Measurements from ENCODE around the gene NFKBIA. TPM values are rescaled to one million over a fixed set of nuclear protein-coding genes. Genes with fewer than 3 reads are reported as not detected.

The NFKBIA gene
- total and polyA plus RNA-seq, 2 of the 8 experiments (the other 6 are each of a cell fraction or from before 2014, with no cell fraction given) = 25.9 to 49.7 TPM

DNA sequence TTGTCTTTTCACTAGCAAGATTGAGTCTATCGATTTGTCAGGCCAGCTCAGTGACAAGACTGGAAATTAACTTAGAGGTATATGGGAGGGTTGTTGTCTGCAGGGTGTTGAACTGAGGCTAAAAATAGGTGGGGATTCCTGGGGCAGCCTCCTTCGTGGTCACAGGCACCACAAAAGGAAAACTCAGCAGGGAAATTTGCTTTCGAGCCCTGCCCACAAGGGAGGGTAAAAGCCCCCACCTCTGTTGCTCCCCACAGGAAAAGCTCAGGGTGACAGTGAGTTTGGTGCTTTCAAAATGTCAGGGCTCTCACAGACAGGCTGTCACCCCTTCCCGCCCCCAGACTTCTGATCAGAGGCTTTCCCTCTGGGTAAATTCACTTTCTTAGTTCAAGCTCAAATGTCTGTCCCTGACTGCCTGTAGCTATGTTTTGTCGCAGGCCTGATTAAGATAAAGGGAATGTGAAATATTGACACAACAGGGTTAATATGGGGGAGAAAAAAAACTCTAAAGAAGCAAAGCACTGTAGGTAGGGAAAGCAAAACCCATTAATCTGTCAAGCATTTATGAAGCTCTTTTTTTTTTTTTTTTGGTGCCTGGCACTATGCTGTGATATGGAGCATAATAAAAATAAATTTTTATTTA, 11.7 kb upstream of the NFKBIA start:
- FAIRE-seq = no peak
- no peak overlapping the region for H2AK5ac ChIP-seq (ENCODE audit: low read depth, low read length)
- H2BK5ac ChIP-seq (ENCODE audit: low read depth, low read length) = no peak overlapping the region
- H3K4me2 ChIP-seq (ENCODE audit: insufficient read depth in 1 of 2, low read depth in 2 of 2, low read length in 2 of 2) = no peak overlapping the region
- 61% methylated on average over 5 of the region's 5 CpGs; no CpG with 5 or more reads in 1 of the 2 experiments for WGBS, 2 experiments (ENCODE audit: extremely low coverage in 1 of 2, insufficient coverage in 1 of 2, insufficient read length in 1 of 2, insufficient replicate concordance in 2 of 2, low coverage in 1 of 2, low lambda C conversion rate in 2 of 2, missing lambda C conversion rate in 1 of 2)
- no peaks in the 10 kb centered on the region for H3K9me3 ChIP-seq (ENCODE audit: insufficient read depth in 2 of 2, low read depth in 1 of 2, low read length in 1 of 2)
- ChIA-PET CTCF (ENCODE audit: partially characterized antibody) (interaction anchor here (0.5 to 14.2 kb wide), 13 partner anchors 11 to 1014 kb away, joined by 3 to 198 read pairs (median 3); partner anchors contain the start of gene NFKBIA), POLR2A (ENCODE audit: partially characterized antibody) (interaction anchor here (6.7 kb wide), 1 partner anchor 12 kb away, joined by 34 read pairs; the partner anchor contains the start of gene NFKBIA)
- H4K8ac ChIP-seq (ENCODE audit: extremely low read depth, insufficient read depth, low read length) = no peak overlapping the region; the same call in 1 of the 2 replicates
- no peaks in the 10 kb centered on the region for H3K79me1 ChIP-seq (ENCODE audit: low read depth, low read length)
- no peak overlapping the region for H2BK12ac ChIP-seq (ENCODE audit: low read depth, low read length)
- no peak overlapping the region for H3K27ac ChIP-seq (ENCODE audit: low read depth, low read length)
- no peak overlapping the region for H3K56ac ChIP-seq (replicated peaks; ENCODE audit: insufficient read length, low read depth, low read length)
- TF ChIP-seq KDM1A (IDR thresholded peaks at IDR 0.05; ENCODE audit: borderline replicate concordance, low read length) = no peak
- no peak for TF ChIP-seq BCL11A (IDR thresholded peaks at IDR 0.05; ENCODE audit: low read depth in 2 of 2, low read length in 2 of 2)
- no peak for TF ChIP-seq HDAC2 (IDR thresholded peaks at IDR 0.05; ENCODE audit: borderline replicate concordance in 1 of 2, low read depth in 2 of 2, low read length in 2 of 2)
- TF ChIP-seq KDM5A (IDR thresholded peaks at IDR 0.05; ENCODE audit: low read length) = no peak
- TF ChIP-seq CTBP2 (IDR thresholded peaks at IDR 0.05; ENCODE audit: borderline replicate concordance, insufficient read depth, insufficient read length, low read length) = no peak
- no peak for TF ChIP-seq JUN (IDR thresholded peaks at IDR 0.05; ENCODE audit: low read depth, low read length)
- no peak for TF ChIP-seq NANOG (IDR thresholded peaks at IDR 0.05; ENCODE audit: insufficient read depth, low read depth, low read length, poor library complexity, severe bottlenecking)
- TF ChIP-seq TEAD4 (IDR thresholded peaks at IDR 0.05; ENCODE audit: low read depth, low read length) = no peak
- TF ChIP-seq RXRA (IDR thresholded peaks at IDR 0.05; ENCODE audit: insufficient read depth, low read depth, low read length) = no peak
- H3K27me3 ChIP-seq (replicated peaks in 1 of 4; ENCODE audit: control insufficient read depth in 3 of 4, extremely low read depth in 1 of 4, insufficient read depth in 3 of 4, low read length in 3 of 4) = no peaks in the 10 kb centered on the region
- no peak overlapping the region for H2BK15ac ChIP-seq (ENCODE audit: low read length)
- no peak overlapping the region for H2BK120ac ChIP-seq (replicated peaks; ENCODE audit: low read depth, low read length)
- H3K23ac ChIP-seq (ENCODE audit: insufficient read length) = no peak overlapping the region
- no peaks in the 10 kb centered on the region for H3K79me2 ChIP-seq (ENCODE audit: control insufficient read depth in 1 of 2, insufficient read depth in 2 of 2, low read length in 2 of 2)
- H3K4me1 ChIP-seq (replicated peaks in 1 of 4; ENCODE audit: control insufficient read depth in 3 of 4, insufficient read depth in 4 of 4, low read length in 3 of 4) = peaks cover 0 to 12% (median 2%) of the 10 kb centered on the region in 4 experiments; a peak in 5 of 7 replicates
- no peak overlapping the region for H4K91ac ChIP-seq (replicated peaks; ENCODE audit: insufficient read length, low read length)
- H3K4me3 ChIP-seq (ENCODE audit: extremely low read depth in 1 of 4, insufficient read depth in 2 of 4, low read depth in 3 of 4, low read length in 4 of 4) = no peak overlapping the region
- no peak for DNase-seq (ENCODE audit: low read depth in 1 of 2, low spot score in 2 of 2)
- no peak overlapping the region; a peak in 1 of 7 replicates for H3K9ac ChIP-seq (replicated peaks in 1 of 4; ENCODE audit: extremely low read depth in 1 of 4, low read depth in 3 of 4, low read length in 3 of 4)
- no peak overlapping the region for H4K5ac ChIP-seq (ENCODE audit: insufficient read length, low read depth, low read length)
- no peak overlapping the region for H2BK20ac ChIP-seq (ENCODE audit: low read length)
- H2AFZ ChIP-seq (ENCODE audit: low read length) = peak overlapping the region; percentile 65; the same call in 1 of the 2 replicates
- no peaks in the 10 kb centered on the region for H3K23me2 ChIP-seq (ENCODE audit: low read depth, low read length)
- no peaks in the 10 kb centered on the region for H4K20me1 ChIP-seq (replicated peaks in 1 of 2; ENCODE audit: control insufficient read depth in 1 of 2, insufficient read depth in 2 of 2, low read length in 2 of 2)
- H3K18ac ChIP-seq (ENCODE audit: extremely low read depth, low read length) = no peak overlapping the region
- H3K4ac ChIP-seq (replicated peaks; ENCODE audit: insufficient read length, low read depth, low read length) = no peak overlapping the region
- no peaks in the 10 kb centered on the region for H3K36me3 ChIP-seq (ENCODE audit: control insufficient read depth in 2 of 4, insufficient read depth in 4 of 4, low read length in 3 of 4)
- no peak overlapping the region for H3K14ac ChIP-seq (ENCODE audit: insufficient read length)

Data from H1 (cell line).